ENCODE results near the gene ABCD2.
"Not testable (repeated sequence)": the region's sequence is repeated elsewhere in the genome, so short reads cannot be mapped to it uniquely, and the experiment has no call there.

The ABCD2 gene

GRCh38 chr12:39526974-39527373 lies 92.6 kb downstream of the ABCD2 start:
- DNase-seq, result no peak

GRCh38 chr12:39522167-39522566 lies 97.4 kb downstream of the ABCD2 start:
- DNase-seq, result not testable (repeated sequence)

DNA sequence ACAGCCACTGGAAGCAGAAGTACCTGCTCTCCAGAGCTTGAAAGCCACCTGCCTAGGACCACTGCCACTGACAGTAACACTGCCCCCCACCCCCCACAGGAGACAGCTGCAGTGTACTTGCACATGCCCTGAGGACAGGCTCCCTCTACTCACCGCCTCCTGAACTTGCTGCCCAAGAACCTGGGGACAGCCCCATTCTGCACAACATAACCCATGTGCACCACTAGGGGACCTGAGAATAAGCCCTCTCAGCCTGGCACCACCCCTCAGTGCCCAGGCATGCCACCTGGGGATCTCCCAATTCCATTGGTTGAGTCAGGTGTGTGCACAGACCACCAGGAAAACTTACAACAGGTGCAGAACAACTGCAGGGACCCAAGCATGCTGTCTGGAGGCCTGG lies 109.6 kb downstream of the ABCD2 start:
- DNase-seq, result no peak

DNA sequence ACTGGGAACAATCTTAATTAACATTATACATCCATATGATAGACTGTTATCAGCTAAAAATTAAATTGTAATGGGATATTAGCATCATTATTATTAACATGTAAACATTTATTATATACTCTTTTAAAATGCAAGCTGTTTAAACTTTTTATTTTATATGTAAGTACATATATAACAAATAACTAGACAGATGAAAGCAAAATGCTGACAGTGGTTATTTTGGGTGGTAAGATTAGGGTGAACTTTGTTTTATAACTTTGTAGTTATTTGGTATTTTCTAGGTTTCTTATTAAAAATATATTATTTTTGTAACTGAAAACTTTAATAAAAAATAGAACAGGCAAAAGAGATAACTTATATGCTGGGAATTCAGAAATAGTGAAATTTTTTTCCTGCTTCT lies 114.0 kb downstream of the ABCD2 start:
- DNase-seq, result no peak

DNA sequence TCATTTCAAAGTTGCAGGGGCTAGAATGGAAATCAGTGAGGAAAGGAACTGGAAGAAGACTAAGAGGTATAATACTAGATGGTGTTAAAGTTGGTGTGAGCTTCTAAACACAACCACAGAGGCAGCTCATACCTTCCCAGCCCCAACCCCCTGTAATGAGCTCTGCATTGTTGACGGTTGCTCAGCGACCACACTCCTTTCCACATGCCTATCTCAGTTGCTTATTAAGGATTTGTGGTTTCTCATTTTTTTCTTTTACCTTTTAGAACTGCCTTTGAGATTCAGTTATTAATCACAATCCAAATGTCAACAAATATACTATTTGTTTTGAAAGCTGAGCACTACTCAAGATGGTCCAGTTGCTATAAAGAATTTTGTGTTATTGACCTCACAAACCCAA lies 114.6 kb downstream of the ABCD2 start:
- DNase-seq, result no peak

GRCh38 chr12:39503439-39503838 lies 116.2 kb downstream of the ABCD2 start:
- DNase-seq, result no peak

- no peak for DNase-seq
These were observed 116.9 kb downstream of the ABCD2 start for GRCh38 chr12:39502726-39503125.
